Mammary epithelial cell (primary cell): ENCODE measurements around the gene HPCAL1.

Source experiments
- CTCF ChIP-seq, 2 donors: IDR thresholded peaks in 1 of 2; conservative IDR thresholded peaks in 1 of 2; 2 replicates each; pipeline ENCODE4 v1.5.1; 2011 to 2012; ENCODE audit warnings: inconsistent platforms in 2 of 2, low read length in 2 of 2, mild to moderate bottlenecking in 2 of 2, control low read depth in 1 of 2, low read depth in 1 of 2; ENCODE audit not compliant: insufficient read depth in 1 of 2; ENCODE audit errors: extremely low read depth in 1 of 2
- EZH2 ChIP-seq: IDR thresholded peaks from 2 replicates; pipeline ENCODE4 v1.6.1; 2012; ENCODE audit warnings: low read length, inconsistent platforms, borderline replicate concordance

- no peak for TF ChIP-seq CTCF (conservative IDR thresholded peaks at IDR 0.05 in 1 of 2, IDR thresholded peaks at IDR 0.05 in 1 of 2; ENCODE audit: extremely low read depth in 1 of 2, insufficient read depth in 1 of 2, low read depth in 1 of 2, low read length in 2 of 2)
- TF ChIP-seq EZH2: no peak
Observed at GRCh38 chr2:10309286-10309685, 6.6 kb downstream of the HPCAL1 start.
